WTC11 (cell line): ENCODE measurements around the gene RIN3. TPM values are rescaled to one million over a fixed set of nuclear protein-coding genes. Genes with fewer than 3 reads are reported as not detected.

ENCODE experiments used
- ATAC-seq: fragments of 200-7000 bp; cut with Tn5 transposase; 2 replicates; pipeline ENCODE4 v1.10.0; 2021; ENCODE audit warnings: mild to moderate bottlenecking, moderate library complexity
- CTCF ChIA-PET: fragments of 300-600 bp; sonication (Branson Sonifier 250); formaldehyde crosslinking; loops from one replicate; lab custom pipeline; 2021; ENCODE audit warnings: antibody characterized with exemption; lab: Charles Lee
- POLR2A ChIA-PET: fragments of 350-600 bp; sonication (Branson Sonifier 250); formaldehyde crosslinking; loops from one replicate; lab custom pipeline; 2021; ENCODE audit warnings: antibody characterized with exemption; lab: Charles Lee
- DNase-seq: peaks from one replicate; pipeline ENCODE4 v3.0.0; 2021; ENCODE audit warnings: low spot score
- H3K27ac Mint-ChIP-seq: 2 replicates; pipeline ENCODE4 v1.8.0; 2021; ENCODE audit warnings: mixed read lengths
- H3K27me3 Mint-ChIP-seq: 2 replicates; pipeline ENCODE4 v1.8.0; 2021; ENCODE audit warnings: low read depth, mild to moderate bottlenecking, moderate library complexity, mixed read lengths
- H3K36me3 Mint-ChIP-seq: 2 replicates; pipeline ENCODE4 v1.8.0; 2021; ENCODE audit warnings: mixed read lengths
- H3K4me1 Mint-ChIP-seq: 2 replicates; pipeline ENCODE4 v1.8.0; 2022; ENCODE audit warnings: mixed read lengths
- H3K4me3 Mint-ChIP-seq: 2 replicates; pipeline ENCODE4 v1.8.0; 2021; ENCODE audit warnings: mild to moderate bottlenecking, moderate library complexity, mixed read lengths
- H3K9me3 Mint-ChIP-seq: 2 replicates; pipeline ENCODE4 v1.8.0; 2021; ENCODE audit warnings: mixed read lengths
- ETV6 ChIP-seq: sonication (generic); formaldehyde crosslinking; IDR thresholded peaks from 2 replicates; pipeline ENCODE4 v1.8.1; 2022; ENCODE audit warnings: mild to moderate bottlenecking, missing genetic modification reagents
- FOXP4 ChIP-seq: sonication (generic); formaldehyde crosslinking; IDR thresholded peaks from 2 replicates; pipeline ENCODE4 v1.8.0; 2022; ENCODE audit warnings: mild to moderate bottlenecking, missing genetic modification reagents
- IRF1 ChIP-seq: sonication (generic); formaldehyde crosslinking; IDR thresholded peaks from 2 replicates; pipeline ENCODE4 v1.8.0; 2023; ENCODE audit warnings: missing genetic modification reagents
- IRF2 ChIP-seq: sonication (generic); formaldehyde crosslinking; IDR thresholded peaks from 2 replicates; pipeline ENCODE4 v1.8.0; 2022; ENCODE audit warnings: low read depth, missing genetic modification reagents, borderline replicate concordance
- JUN ChIP-seq: sonication (generic); formaldehyde crosslinking; IDR thresholded peaks from 2 replicates; pipeline ENCODE4 v1.8.0; 2023; ENCODE audit warnings: mild to moderate bottlenecking, missing genetic modification reagents
- MXD4 ChIP-seq: fragments of 250-450 bp; sonication (Bioruptor Pico); IDR thresholded peaks from 2 replicates; pipeline ENCODE4 v1.8.0; 2021; ENCODE audit warnings: mild to moderate bottlenecking, moderate library complexity, borderline replicate concordance
- NFYB ChIP-seq: sonication (generic); formaldehyde crosslinking; conservative IDR thresholded peaks from 2 replicates; pipeline ENCODE4 v1.8.0; 2022; ENCODE audit warnings: low read depth, missing genetic modification reagents
- NR2C2 ChIP-seq: sonication (generic); formaldehyde crosslinking; IDR thresholded peaks from 2 replicates; pipeline ENCODE4 v1.8.0; 2022; ENCODE audit warnings: mild to moderate bottlenecking, missing genetic modification reagents
- RORB ChIP-seq: fragments of 250-450 bp; sonication (Bioruptor Pico); IDR thresholded peaks from 2 replicates; pipeline ENCODE4 v1.9.0; 2021; ENCODE audit warnings: mild to moderate bottlenecking
- SP1 ChIP-seq: sonication (generic); formaldehyde crosslinking; conservative IDR thresholded peaks from 2 replicates; pipeline ENCODE4 v1.8.1; 2022; ENCODE audit warnings: missing genetic modification reagents
- TP53 ChIP-seq: sonication (generic); formaldehyde crosslinking; IDR thresholded peaks from 2 replicates; pipeline ENCODE4 v1.8.1; 2023; ENCODE audit warnings: mild to moderate bottlenecking, missing genetic modification reagents
- ZNF219 ChIP-seq: sonication (generic); formaldehyde crosslinking; IDR thresholded peaks from 2 replicates; pipeline ENCODE4 v1.8.0; 2023; ENCODE audit warnings: missing genetic modification reagents, mild to moderate bottlenecking, borderline replicate concordance
- total RNA-seq: library from RNA; stranded (reverse); gene quantifications from 3 replicates; pipeline ENCODE4 v1.2.3, GENCODE V29; 2021
- TF ChIP-seq, protein P1 (sequence below): sonication (generic); formaldehyde crosslinking; IDR thresholded peaks from 2 replicates; pipeline ENCODE4 v1.8.0; 2023; ENCODE audit warnings: mild to moderate bottlenecking, missing genetic modification reagents
- TF ChIP-seq, protein P2 (sequence below): sonication (generic); formaldehyde crosslinking; IDR thresholded peaks from 2 replicates; pipeline ENCODE4 v1.8.1; 2022; ENCODE audit warnings: low read depth, mild to moderate bottlenecking, moderate library complexity, missing genetic modification reagents, borderline replicate concordance
- TF ChIP-seq, protein P3 (sequence below): sonication (generic); formaldehyde crosslinking; IDR thresholded peaks from 2 replicates; pipeline ENCODE4 v1.8.1; 2023; ENCODE audit warnings: mild to moderate bottlenecking, moderate library complexity, missing genetic modification reagents
- TF ChIP-seq, protein P4 (sequence below): fragments of 200-600 bp; IDR thresholded peaks from 2 replicates; pipeline ENCODE4 v1.8.0; 2022; ENCODE audit warnings: antibody characterized with exemption

RIN3 gene
- total RNA-seq, 1 experiment from 2014 or later = 3.3 TPM

DNA sequence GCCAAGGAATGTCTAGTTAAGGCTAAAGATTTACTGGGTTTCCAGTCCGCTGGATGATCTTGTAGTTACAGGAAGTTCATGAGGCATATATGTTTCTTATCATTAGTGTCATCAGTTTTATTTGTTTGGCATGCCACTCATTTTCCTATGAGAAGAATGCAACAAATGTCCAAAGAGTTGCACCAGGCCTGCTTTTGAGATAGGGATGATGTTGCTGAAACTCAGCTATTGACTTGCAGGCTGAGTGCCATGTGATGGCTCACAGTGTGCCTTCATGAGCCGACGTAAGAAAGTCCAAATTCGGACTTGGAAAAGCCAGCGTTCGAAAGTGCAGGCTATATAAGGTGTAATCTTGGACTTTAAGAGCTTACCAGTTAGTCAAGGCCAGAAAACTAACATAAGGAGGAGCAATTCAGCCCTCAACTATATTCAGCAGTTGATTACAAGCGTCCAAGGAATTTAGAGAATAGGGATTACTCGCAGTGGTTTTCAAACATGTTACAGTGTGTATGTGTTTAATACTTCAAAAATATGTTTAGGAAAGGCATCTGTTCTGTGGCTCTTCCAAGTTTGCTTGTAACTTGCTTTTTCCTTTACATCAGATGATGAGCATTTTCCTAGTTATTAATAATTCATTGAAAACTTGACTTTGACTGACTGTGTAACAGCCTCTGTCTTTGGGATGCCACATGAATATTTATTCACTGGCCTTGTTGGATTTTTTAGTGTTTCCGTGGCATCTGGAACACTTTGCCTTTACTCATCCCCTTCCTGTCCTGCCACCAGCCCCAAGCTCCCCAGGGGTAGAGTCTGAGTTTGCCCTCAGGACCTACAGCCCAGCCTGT lies 133.6 kb downstream of the RIN3 start (continued):
- no peak for TF ChIP-seq RORB
- TF ChIP-seq ETV6 (CRISPR knock-in tag) = no peak
- no peak for TF ChIP-seq FOXP4

- no peaks in the 10 kb centered on the region for H3K27me3 Mint-ChIP-seq
- peaks cover 3% of the 10 kb centered on the region; the same call in 1 of the 2 replicates for H3K36me3 Mint-ChIP-seq
- no peak overlapping the region for H3K27ac Mint-ChIP-seq
- H3K4me1 Mint-ChIP-seq = no peaks in the 10 kb centered on the region
- peaks cover 11% of the 10 kb centered on the region for H3K9me3 Mint-ChIP-seq
- ATAC-seq (no peak), DNase-seq (no peak)
- ChIA-PET CTCF (interaction anchor here (0.8 kb wide), 1 partner anchor 35 kb away, joined by 3 read pairs; no protein-coding TSS in a partner anchor), POLR2A (no interaction called here)
- no peak overlapping the region for H3K4me3 Mint-ChIP-seq
- TF ChIP-seq IRF1 = no peak
- no peak for TF ChIP-seq NFYB (CRISPR knock-in tag)
These were observed 134.3 kb downstream of the RIN3 start for GRCh38 chr14:92647797-92648279.

- ChIA-PET POLR2A (no interaction called here), CTCF (no interaction called here)
- peaks cover 3% of the 10 kb centered on the region; the same call in 1 of the 2 replicates for H3K36me3 Mint-ChIP-seq
- no peak for ATAC-seq
- H3K4me1 Mint-ChIP-seq = no peaks in the 10 kb centered on the region
- TF ChIP-seq, protein P1, sequence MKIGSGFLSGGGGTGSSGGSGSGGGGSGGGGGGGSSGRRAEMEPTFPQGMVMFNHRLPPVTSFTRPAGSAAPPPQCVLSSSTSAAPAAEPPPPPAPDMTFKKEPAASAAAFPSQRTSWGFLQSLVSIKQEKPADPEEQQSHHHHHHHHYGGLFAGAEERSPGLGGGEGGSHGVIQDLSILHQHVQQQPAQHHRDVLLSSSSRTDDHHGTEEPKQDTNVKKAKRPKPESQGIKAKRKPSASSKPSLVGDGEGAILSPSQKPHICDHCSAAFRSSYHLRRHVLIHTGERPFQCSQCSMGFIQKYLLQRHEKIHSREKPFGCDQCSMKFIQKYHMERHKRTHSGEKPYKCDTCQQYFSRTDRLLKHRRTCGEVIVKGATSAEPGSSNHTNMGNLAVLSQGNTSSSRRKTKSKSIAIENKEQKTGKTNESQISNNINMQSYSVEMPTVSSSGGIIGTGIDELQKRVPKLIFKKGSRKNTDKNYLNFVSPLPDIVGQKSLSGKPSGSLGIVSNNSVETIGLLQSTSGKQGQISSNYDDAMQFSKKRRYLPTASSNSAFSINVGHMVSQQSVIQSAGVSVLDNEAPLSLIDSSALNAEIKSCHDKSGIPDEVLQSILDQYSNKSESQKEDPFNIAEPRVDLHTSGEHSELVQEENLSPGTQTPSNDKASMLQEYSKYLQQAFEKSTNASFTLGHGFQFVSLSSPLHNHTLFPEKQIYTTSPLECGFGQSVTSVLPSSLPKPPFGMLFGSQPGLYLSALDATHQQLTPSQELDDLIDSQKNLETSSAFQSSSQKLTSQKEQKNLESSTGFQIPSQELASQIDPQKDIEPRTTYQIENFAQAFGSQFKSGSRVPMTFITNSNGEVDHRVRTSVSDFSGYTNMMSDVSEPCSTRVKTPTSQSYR = no peak
- TF ChIP-seq, protein P2, sequence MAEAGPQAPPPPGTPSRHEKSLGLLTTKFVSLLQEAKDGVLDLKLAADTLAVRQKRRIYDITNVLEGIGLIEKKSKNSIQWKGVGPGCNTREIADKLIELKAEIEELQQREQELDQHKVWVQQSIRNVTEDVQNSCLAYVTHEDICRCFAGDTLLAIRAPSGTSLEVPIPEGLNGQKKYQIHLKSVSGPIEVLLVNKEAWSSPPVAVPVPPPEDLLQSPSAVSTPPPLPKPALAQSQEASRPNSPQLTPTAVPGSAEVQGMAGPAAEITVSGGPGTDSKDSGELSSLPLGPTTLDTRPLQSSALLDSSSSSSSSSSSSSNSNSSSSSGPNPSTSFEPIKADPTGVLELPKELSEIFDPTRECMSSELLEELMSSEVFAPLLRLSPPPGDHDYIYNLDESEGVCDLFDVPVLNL (CRISPR knock-in tag) = no peak
- TF ChIP-seq JUN (CRISPR knock-in tag) = no peak
- TF ChIP-seq NFYB (CRISPR knock-in tag) = no peak
- TF ChIP-seq, protein P3, sequence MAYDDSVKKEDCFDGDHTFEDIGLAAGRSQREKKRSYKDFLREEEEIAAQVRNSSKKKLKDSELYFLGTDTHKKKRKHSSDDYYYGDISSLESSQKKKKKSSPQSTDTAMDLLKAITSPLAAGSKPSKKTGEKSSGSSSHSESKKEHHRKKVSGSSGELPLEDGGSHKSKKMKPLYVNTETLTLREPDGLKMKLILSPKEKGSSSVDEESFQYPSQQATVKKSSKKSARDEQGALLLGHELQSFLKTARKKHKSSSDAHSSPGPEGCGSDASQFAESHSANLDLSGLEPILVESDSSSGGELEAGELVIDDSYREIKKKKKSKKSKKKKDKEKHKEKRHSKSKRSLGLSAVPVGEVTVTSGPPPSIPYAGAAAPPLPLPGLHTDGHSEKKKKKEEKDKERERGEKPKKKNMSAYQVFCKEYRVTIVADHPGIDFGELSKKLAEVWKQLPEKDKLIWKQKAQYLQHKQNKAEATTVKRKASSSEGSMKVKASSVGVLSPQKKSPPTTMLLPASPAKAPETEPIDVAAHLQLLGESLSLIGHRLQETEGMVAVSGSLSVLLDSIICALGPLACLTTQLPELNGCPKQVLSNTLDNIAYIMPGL (CRISPR knock-in tag) = no peak
- TF ChIP-seq, protein P4, sequence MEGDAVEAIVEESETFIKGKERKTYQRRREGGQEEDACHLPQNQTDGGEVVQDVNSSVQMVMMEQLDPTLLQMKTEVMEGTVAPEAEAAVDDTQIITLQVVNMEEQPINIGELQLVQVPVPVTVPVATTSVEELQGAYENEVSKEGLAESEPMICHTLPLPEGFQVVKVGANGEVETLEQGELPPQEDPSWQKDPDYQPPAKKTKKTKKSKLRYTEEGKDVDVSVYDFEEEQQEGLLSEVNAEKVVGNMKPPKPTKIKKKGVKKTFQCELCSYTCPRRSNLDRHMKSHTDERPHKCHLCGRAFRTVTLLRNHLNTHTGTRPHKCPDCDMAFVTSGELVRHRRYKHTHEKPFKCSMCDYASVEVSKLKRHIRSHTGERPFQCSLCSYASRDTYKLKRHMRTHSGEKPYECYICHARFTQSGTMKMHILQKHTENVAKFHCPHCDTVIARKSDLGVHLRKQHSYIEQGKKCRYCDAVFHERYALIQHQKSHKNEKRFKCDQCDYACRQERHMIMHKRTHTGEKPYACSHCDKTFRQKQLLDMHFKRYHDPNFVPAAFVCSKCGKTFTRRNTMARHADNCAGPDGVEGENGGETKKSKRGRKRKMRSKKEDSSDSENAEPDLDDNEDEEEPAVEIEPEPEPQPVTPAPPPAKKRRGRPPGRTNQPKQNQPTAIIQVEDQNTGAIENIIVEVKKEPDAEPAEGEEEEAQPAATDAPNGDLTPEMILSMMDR = no peak
- TF ChIP-seq SP1 (CRISPR knock-in tag) = no peak
- no peak for TF ChIP-seq IRF2 (CRISPR knock-in tag)
- no peak for TF ChIP-seq NR2C2 (CRISPR knock-in tag)
- no peak for TF ChIP-seq ZNF219 (CRISPR knock-in tag)
- TF ChIP-seq MXD4 (CRISPR knock-in tag) = no peak
- no peak for TF ChIP-seq TP53 (CRISPR knock-in tag)
- TF ChIP-seq, all 79 proteins: peak for 0
- no peaks in the 10 kb centered on the region for H3K27me3 Mint-ChIP-seq
- no peak overlapping the region for H3K27ac Mint-ChIP-seq
- H3K9me3 Mint-ChIP-seq = peaks cover 11% of the 10 kb centered on the region
- no peak overlapping the region for H3K4me3 Mint-ChIP-seq
- DNase-seq = no peak
These were observed 135.5 kb downstream of the RIN3 start for GRCh38 chr14:92649066-92649465.
